NCI-H146 treated with DMSO at 0.1 percent for 48 hours (cell line): ENCODE data around the gene VWA8.

Experiments
- DNase-seq: peaks from one replicate; lab custom pipeline; 2025; ENCODE audit not compliant: unreplicated experiment; lab: John Stamatoyannopoulos, UW

VWA8 gene

GRCh38 chr13:41960637-41961465 is at the start of gene VWA8:
Gene VWA8 (minus strand): TSS chr13:41961109. CDS start chr13:41961015, 94 bp downstream.
- peak; percentile 42 for DNase-seq

GRCh38 chr13:42009057-42009456 is 48.1 kb upstream of the VWA8 start:
- DNase-seq, result no peak

- DNase-seq, result no peak
Measured at GRCh38 chr13:42007844-42008243, 46.9 kb upstream of the VWA8 start.

- no peak for DNase-seq
Measured at GRCh38 chr13:42002066-42002465, 41.2 kb upstream of the VWA8 start.

- no peak for DNase-seq
Measured at GRCh38 chr13:42001580-42001979, 40.7 kb upstream of the VWA8 start.

- no peak for DNase-seq
Measured at GRCh38 chr13:42000846-42001245, 39.9 kb upstream of the VWA8 start.

GRCh38 chr13:41997396-41997795 is 36.5 kb upstream of the VWA8 start:
- DNase-seq, result no peak

- no peak for DNase-seq
Measured at GRCh38 chr13:41995946-41996345, 35.0 kb upstream of the VWA8 start.

- no peak for DNase-seq
Measured at GRCh38 chr13:41995336-41995735, 34.4 kb upstream of the VWA8 start.

- DNase-seq, result no peak
Measured at GRCh38 chr13:41994696-41995095, 33.8 kb upstream of the VWA8 start.

GRCh38 chr13:41991936-41992335 is 31.0 kb upstream of the VWA8 start:
- no peak for DNase-seq

GRCh38 chr13:41988244-41988643 is 27.3 kb upstream of the VWA8 start:
- DNase-seq, result no peak

- DNase-seq, result no peak
Measured at GRCh38 chr13:41985788-41986508, 25.0 kb upstream of the VWA8 start.

GRCh38 chr13:41981951-41982715 is 21.2 kb upstream of the VWA8 start:
- DNase-seq, result no peak

- DNase-seq, result no peak
Measured at GRCh38 chr13:41978007-41978406, 17.1 kb upstream of the VWA8 start.

GRCh38 chr13:41976476-41976875 is 15.6 kb upstream of the VWA8 start:
- no peak for DNase-seq

GRCh38 chr13:41974262-41974900 is 13.5 kb upstream of the VWA8 start:
- no peak for DNase-seq

- no peak for DNase-seq
Measured at GRCh38 chr13:41973247-41973741, 12.4 kb upstream of the VWA8 start.

- DNase-seq, result no peak
Measured at GRCh38 chr13:41971848-41972247, 10.9 kb upstream of the VWA8 start.

- no peak for DNase-seq
Measured at GRCh38 chr13:41970918-41971317, 10.0 kb upstream of the VWA8 start.

GRCh38 chr13:41970022-41970421 is 9.1 kb upstream of the VWA8 start:
- no peak for DNase-seq
